NCI-H2196 (cell line): ENCODE results near the gene GFER.
"Not testable (repeated sequence)": the region's sequence is repeated elsewhere in the genome, so short reads cannot be mapped to it uniquely, and the experiment has no call there.

Experiments
- DNase-seq: peaks from one replicate; lab custom pipeline; 2025; ENCODE audit not compliant: unreplicated experiment; lab: John Stamatoyannopoulos, UW

The GFER gene

DNA sequence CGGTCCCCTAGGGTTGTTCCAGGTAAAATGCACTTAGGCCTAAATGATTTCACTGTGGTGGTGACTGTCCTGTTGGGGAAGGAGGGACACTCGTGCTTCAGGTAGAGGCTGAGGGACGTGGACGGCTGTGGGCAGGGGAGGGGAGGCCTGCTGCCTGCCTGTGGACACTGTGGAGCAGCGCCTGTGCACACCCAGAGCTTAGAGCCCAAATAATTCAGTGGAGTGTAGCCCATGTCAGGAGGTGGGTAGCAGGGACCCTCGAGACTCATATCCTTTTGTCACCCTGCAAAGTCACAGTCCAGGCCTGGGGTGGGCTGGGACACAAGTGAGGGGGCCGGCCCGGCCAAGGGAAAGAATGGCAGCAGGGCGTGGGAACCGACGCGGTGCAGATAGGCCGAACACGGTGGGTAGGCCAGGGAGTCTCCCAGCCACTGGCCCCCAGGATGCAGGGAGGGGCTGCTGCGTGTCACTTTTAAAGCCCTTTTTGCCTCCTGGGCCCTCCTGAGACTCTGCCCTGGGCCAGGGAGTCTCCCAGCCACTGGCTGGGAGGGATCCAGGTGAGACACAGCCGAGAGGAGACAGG lies 42.0 kb downstream of the GFER start:
- DNase-seq: no peak

DNA sequence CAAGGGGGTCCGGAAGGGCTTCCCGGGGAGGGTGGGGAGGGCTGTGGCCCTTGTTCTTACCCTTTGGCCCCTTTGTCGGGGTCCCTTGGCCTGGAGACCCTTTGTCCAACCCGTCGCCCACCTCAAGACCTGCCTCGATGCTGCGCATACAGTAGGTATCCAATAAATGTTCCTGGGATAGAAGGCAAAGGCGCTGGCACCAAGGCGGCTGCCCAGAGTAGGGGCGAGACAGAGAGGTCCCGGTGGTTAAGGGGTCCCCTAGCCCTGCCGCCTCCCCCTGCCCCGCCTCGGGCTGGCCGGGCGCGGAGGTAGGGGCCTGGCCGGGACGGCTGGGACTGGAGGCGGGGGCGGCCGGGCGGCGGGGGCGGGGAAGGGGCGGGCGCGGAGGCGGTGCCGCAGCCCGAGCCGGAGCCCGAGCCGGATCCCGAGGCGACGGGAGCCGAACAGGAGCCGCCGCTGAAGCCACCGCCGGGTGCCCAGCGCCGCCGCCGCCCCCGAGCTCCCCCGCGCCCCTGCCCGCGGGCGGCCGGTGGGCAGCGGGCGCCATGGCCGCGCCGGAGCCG lies 42.5 kb downstream of the GFER start, which contains the start of gene NHERF2:
Gene NHERF2 (plus strand): TSS at position 442 of the 563 bp plus-strand sequence. CDS start 104 bp downstream, at position 546.
- peak; percentile 39 for DNase-seq

DNA sequence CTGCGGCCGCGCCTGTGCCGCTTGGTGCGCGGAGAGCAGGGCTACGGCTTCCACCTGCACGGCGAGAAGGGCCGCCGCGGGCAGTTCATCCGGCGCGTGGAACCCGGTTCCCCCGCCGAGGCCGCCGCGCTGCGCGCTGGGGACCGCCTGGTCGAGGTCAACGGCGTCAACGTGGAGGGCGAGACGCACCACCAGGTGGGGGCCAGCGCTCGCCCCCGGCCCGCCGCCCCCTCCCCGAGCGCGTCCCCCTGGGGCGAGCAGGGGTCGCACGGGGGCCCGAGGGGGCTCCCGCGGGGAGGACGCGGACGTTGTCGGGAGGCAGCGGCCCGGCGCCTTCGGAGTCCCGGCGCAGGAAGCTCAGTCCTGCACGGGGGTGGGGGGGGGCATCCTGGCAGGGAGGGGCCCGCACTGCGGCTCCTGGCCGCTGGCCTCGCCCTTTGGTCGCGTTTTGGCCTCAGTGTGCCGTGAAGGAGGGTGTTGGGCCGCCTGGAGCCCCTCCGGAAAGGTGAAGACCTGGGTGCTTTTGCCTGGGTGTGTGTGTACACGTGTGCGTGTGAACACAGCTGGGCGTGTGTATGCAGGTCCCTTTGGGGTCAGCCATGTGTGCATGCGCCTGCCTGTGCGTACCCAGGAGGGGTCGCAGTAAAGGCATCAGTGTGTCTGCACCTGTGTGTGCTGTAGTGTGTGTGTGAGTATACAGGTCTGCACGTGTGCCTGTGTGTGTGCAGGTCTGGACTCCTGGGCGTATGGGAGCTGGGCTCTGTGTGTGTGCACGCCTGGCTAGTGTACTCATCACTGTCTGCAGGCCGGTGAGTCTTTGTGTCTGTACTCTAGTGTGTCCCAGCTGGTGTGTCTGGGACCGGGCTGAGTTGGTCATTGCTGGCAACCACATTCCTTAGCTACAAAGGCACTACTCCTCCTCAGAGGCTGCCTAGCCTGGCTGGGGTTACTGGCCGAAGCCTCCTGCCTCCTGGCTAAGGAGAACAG lies 43.3 kb downstream of the GFER start:
- DNase-seq: no peak

DNA sequence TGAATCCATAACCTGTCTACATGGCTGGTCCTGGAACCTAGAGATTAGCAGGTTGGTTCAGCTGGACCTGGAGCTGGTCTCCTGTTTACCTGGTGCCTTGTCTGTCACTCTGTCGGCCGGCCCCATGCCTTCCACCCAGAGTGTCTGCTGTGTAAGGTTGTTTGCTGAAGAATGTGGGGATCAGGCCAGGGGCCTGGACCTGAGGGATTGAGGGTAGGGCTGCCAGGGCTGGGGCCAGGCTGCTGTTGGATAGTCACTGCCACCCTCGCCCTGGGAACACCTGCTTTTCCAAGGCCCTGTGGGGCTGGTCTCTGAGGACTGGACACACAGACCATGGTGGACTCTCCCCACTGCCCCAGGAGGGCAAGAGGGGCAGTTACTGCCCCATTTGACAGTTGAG lies 44.2 kb downstream of the GFER start:
- DNase-seq: no peak

DNA sequence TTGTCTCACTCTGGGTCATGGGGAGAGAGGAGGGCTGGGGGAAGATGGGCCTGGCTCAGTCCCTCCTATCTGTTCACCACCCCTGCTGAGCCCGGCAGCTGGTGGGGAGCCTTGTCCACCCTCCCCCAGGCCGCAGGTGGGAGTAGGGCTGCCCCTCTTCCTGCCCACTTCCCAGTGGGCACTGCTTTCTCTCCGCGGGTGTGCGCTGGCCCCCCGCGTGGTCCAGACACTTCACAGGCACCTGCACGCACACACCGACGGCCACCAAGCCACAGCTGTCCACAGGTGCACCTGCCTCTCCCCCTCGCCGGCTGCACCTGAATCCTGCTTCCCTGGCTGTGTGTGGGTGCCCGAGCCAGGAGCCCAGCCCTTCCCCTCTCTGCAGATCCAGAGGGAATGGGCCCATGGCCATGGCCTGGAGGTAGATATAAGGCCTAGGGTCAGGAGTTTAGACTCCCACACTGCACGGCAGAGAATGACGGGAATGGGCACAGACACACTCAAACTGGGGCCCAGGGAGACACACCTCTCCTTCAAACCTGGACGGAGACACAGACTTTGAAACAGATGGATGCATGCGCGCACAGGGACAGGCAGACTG lies 44.7 kb downstream of the GFER start:
- DNase-seq: no peak

DNA sequence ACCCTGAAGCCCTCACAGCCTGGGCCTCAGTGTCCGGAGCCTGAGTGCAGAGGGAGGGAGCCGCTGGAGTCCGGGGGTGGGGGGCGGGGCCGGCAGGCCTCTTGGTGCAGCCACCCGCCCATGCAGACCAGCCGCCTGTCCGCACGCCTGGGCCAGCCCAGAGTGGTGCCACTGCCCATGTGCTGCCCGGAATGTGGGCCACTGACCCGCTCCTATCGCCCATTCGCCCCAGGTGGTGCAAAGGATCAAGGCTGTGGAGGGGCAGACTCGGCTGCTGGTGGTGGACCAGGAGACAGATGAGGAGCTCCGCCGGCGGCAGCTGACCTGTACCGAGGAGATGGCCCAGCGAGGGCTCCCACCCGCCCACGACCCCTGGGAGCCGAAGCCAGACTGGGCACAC lies 45.4 kb downstream of the GFER start:
- no peak for DNase-seq

DNA sequence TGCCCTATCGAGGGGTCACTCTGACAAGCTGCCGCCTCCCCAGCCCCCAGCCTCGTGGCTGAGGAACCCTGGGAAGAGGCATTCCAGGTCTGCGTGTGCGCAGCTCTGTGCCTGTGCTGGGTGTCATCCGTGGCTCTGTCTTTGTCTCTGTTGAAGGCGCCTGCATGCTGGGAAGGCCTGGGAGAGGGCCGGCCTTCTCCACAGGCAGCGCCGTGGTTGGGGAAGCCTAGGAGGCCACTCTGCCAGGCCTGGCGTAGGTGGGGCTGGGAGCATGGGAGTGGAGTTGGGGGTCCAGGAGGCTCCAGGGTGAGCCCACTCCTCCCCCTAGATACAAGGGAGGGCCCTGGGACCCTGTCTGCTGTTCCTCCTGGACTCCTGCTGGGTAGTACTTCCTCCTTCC lies 46.0 kb downstream of the GFER start:
- no peak for DNase-seq

DNA sequence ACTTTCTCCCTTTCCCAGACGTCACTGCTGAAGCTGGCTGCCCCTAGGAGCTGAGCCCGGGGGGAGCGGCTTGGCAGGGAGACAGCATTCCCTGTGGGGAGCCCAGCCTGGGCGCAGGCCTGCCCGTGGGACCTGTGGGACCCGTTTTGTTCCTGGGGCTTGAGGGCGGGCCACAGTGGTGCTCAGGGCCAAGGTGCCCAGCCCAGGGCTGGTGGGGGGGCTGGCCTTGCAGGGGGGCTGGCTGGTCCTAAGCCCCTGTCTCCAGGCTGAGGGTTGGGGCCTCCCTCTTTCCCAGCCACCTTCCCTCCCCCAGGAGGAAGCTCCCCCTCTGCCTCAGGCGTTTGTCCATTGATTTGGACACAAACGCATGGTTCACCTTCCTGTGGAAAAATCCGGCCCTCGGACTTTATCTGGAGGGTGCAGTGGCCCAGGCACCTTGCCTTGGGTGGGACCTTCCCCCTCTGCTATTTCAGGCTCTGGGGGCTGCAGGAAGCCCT lies 47.1 kb downstream of the GFER start:
- no peak for DNase-seq

DNA sequence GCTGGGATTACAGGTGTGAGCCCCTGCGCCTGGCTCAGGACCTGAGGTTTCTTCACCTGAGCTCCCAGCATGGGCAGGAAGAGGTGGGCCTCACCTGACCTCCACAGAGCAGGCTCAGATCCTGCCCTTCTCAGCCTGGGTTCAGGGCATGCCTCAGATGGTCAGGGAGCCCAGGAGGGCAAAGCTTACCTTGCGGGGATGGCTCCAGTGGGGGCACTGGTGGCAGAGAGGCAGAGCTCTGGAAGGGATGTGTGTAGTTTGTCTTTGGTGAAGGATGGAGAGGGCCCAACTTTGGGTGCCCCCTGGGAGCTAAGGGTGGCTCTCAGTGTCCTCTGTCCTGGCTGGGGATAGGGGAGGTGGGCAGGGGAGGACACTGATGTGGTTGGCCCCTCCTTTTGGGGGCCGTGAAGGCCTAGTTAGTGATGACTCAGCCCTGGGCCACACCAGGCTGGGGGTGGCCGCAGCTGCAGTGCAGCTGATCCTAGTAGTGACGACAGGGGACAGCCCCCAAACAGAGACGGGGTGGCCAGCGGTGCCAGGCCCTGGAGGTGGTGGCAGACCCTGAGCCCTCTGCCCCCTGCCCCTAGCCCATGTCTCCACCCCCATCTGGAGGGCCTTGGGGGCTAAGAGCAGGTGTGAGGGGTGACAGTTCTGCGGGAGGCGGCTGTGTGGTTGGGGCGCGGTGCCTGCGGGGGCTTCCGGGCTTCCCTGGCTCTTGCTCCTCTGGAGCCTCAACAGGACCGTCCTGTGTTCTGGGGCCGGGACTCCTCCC lies 48.5 kb downstream of the GFER start:
- DNase-seq: no peak

DNA sequence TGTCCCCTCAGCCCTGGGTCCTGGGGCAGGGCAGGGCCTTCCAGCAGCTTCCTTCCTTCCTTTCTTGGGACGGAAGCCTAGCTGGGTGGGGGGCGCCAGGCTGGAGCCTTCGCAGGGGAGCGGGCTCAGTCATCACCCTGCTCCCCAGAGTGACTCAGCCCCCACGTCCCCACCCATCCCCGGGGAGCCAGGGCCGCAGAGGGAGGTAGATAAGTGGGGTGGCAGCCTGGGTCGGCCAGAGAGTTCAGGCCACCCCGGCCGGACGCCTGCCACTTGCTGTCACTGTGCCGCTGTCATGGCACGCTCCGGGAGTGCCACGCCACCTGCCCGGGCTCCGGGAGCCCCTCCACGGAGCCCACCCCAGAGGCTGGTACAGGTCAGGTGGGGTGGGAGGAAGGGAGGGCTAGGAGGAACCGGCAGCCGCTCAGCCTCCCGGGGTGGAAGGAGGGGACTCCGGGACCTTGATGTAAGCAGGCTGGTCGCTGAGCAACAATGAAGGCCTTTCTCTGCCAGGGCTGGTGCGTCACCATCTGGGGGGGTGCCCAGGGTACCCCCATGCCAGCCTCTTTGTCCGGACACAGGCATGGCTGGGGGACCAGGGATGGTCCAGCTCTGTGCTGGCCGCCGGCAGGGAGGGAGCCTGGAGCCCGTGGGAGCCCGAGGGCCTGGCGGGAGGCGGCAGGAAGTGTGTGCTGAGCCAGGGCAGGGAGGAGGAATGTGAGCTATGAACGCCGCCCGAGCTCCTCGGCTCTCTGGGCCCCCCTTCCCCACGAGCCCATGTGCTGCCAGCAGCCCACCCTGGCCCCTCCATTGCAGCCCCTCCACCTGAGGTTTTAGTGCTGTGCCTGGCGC lies 49.3 kb downstream of the GFER start:
- DNase-seq: no peak

DNA sequence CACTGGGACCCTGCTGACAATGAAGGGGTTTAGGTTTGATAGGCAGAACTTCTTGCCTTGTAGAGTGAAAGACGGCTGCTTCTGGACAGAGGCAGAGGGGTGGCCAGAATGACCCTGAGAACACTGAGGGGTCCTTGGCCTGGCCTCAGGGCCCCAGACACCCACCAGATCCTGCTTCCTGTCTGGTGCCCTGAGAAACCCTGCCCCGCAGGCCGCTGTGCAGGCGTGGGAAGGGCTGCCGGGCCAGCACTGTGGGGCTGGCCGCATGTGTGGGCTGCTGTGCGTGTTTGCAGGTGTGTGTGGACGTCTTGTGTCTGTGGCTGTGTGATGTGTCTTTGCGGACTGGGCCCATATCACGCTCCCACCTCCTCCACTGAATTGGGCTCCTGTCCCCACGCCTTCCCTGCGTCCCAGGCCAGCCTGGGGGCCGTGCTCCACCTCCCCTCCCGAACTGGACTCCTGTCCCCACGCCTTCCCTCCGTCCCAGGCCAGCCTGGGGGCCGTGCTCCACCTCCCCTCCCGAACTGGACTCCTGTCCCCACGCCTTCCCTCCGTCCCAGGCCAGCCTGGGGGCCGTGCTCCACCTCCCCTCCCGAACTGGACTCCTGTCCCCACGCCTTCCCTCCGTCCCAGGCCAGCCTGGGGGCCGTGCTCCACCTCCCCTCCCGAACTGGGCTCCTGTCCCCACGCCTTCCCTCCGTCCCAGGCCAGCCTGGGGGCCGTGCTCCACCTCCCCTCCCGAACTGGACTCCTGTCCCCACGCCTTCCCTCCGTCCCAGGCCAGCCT lies 50.1 kb downstream of the GFER start:
- not testable (repeated sequence) for DNase-seq

DNA sequence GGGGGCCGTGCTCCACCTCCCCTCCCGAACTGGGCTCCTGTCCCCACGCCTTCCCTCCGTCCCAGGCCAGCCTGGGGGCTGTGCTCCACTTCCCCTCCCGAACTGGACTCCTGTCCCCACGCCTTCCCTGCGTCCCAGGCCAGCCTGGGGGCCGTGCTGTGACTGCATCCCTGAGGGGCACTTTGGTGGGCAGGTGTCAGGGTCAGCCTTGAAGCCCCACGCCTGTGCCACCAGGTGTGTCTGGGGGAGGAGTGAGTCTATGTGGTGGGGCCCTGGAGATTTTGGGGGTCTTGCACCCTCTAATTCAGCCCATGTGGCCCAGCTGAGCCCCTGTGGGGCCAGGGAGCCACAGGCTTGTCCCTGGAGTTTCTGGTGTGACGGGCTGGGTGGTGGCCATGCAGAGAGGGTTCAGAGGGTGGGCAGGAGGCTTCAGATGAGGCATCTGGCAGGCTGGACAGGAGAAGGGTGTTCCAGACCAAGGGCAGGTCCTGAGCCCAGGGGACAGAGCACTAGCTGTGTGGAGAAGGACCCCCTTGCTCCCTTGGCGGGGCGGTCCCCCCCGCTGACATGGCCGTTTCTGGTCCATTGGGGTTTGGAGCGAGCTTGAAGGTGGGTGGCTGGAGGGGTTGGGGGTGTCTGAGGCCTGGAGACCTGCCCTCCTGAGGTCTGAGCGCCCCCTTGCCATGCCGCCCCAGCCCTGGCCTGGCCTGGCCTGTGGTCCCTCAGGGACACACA lies 50.9 kb downstream of the GFER start:
- DNase-seq: no peak

DNA sequence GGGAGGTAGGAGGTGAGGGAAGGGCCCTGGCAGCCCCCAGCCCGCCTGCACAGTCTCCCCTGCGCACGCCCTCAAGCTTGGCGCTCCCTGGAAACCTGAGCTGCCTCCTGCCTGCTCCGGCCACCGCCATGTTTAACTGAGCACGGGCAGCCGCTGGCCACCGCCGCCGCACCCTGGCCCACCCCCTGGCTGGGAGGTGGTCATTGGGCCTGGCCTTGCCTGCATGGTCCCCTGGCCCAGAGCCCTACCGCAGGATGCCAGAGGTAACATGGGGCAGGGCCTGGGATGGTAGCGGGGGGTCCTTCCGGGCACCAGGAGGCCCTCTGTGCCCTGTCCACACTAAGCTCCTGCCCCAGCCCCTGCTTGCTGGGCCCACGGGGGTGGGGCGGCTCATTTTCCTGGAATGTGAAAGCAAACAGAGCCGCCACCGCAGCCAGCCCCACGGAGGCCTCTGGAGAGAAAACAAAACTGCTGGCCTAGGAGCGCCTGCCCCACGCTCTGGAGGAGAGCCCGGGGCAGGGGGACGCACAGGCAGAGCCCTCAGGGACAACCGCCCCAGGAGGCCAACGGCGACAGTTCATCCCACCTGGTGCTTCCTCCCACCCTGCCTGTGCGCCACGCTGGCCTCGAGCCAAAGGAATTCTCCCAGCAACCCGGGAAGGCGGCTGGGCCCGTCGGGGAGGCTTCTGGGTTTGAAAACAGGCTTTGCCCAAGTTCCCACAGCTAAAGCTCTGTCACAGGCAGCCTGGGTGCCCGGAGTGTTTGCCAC lies 51.6 kb downstream of the GFER start:
- no peak for DNase-seq

DNA sequence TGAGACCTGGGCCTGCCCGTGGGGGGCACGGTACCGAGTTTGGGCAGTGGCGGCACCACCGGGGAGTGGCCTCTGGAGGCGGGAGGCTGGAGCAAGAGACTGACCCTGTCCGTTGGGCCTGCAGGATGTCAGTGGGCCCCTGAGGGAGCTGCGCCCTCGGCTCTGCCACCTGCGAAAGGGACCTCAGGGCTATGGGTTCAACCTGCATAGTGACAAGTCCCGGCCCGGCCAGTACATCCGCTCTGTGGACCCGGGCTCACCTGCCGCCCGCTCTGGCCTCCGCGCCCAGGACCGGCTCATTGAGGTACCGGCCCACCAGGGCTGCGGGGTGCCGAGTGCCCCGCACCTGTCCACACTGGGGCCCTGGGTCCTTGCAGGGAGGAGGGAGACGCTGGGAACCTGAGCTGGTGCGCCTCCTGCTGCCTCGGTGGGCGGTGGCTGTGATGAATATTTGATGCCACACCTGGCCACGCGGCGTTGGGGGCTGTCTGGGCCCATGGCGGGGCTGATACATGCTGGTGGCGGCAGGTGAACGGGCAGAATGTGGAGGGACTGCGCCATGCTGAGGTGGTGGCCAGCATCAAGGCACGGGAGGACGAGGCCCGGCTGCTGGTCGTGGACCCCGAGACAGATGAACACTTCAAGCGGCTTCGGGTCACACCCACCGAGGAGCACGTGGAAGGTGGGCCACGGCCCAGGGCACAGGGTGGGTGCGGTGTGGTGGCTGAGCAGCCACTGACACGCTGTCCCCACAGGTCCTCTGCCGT lies 52.4 kb downstream of the GFER start:
- DNase-seq: no peak

DNA sequence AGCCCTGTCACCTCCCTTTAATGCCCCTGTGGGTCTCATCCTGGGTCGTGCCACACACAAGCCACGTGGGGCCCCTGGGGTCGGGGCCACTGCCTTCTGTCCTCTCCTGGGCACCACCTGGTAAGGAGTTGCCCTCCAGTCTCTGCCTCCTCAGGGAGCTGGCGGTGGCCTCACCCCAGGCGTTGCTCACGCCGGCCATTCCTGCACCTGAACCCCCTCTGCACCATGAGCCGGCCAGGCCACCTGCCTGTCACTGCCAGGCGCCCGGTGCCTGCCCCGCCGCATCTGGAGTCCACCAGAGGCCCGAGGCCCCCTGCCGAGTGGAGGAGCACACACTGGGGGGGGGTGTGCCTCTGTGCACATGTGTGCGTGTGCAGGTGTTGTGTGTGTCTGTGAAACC lies 53.1 kb downstream of the GFER start:
- DNase-seq: no peak
